NCI-H128 (cell line): ENCODE results near the gene TMEM201.

Experiments
- DNase-seq: peaks from one replicate; lab custom pipeline; 2025; ENCODE audit not compliant: unreplicated experiment; lab: John Stamatoyannopoulos, UW

TMEM201 gene

GRCh38 chr1:9599741-9600140 lies 11.0 kb downstream of the TMEM201 start:
- no peak for DNase-seq

GRCh38 chr1:9600861-9601834 lies 12.4 kb downstream of the TMEM201 start:
- no peak for DNase-seq

GRCh38 chr1:9601942-9602793 lies 13.5 kb downstream of the TMEM201 start:
- no peak for DNase-seq

GRCh38 chr1:9602794-9603167 lies 14.1 kb downstream of the TMEM201 start:
- no peak for DNase-seq

GRCh38 chr1:9603307-9603706 lies 14.6 kb downstream of the TMEM201 start:
- no peak for DNase-seq

GRCh38 chr1:9603766-9604753 lies 15.3 kb downstream of the TMEM201 start:
- DNase-seq, result no peak

- DNase-seq, result no peak
These were observed 16.1 kb downstream of the TMEM201 start for GRCh38 chr1:9604836-9605235.

GRCh38 chr1:9605946-9606455 lies 17.3 kb downstream of the TMEM201 start:
- DNase-seq, result no peak

GRCh38 chr1:9606458-9606857 lies 17.7 kb downstream of the TMEM201 start:
- no peak for DNase-seq

- no peak for DNase-seq
These were observed 18.2 kb downstream of the TMEM201 start for GRCh38 chr1:9606948-9607347.

- no peak for DNase-seq
These were observed 18.6 kb downstream of the TMEM201 start for GRCh38 chr1:9607352-9607751.

GRCh38 chr1:9609998-9610397 lies 21.3 kb downstream of the TMEM201 start:
- DNase-seq, result no peak

GRCh38 chr1:9610548-9610947 lies 21.8 kb downstream of the TMEM201 start:
- DNase-seq, result no peak

GRCh38 chr1:9611716-9612115 lies 23.0 kb downstream of the TMEM201 start:
- no peak for DNase-seq

GRCh38 chr1:9612162-9612845 lies 23.6 kb downstream of the TMEM201 start:
- no peak for DNase-seq

- no peak for DNase-seq
These were observed 24.3 kb downstream of the TMEM201 start for GRCh38 chr1:9612871-9613624.

GRCh38 chr1:9613625-9614299 lies 25.1 kb downstream of the TMEM201 start:
- DNase-seq, result no peak

GRCh38 chr1:9615316-9616063 lies 26.8 kb downstream of the TMEM201 start:
- DNase-seq, result no peak
